ENCODE measurements around the gene ZNF280B. TPM values are rescaled to one million over a fixed set of nuclear protein-coding genes. Genes with fewer than 3 reads are reported as not detected.

Gene ZNF280B
- total and polyA plus RNA-seq, 2 of the 13 experiments (the other 11 are each of a cell fraction or from before 2014, with no cell fraction given), result 3.7 to 3.9 TPM

- no peaks in the 10 kb centered on the region for H3K79me2 ChIP-seq (ENCODE audit: insufficient read depth, low read length)
- H2AFZ ChIP-seq (ENCODE audit: low read length), result no peak overlapping the region
- peaks cover 0 to 13% of the 10 kb centered on the region in 2 experiments; a peak in 2 of 5 replicates for H3K27me3 ChIP-seq (ENCODE audit: control insufficient read depth in 1 of 2, insufficient read depth in 2 of 2, low read length in 2 of 2)
- H3K4me2 ChIP-seq (ENCODE audit: low read depth, low read length), result no peak overlapping the region
- DNase-seq (ENCODE audit: low spot score) (no peak), FAIRE-seq (no peak), ATAC-seq (no peak)
- H3K9ac ChIP-seq (ENCODE audit: insufficient read depth, low read depth, low read length), result no peak overlapping the region
- no peak for TF ChIP-seq SP140L (CRISPR knock-in tag; IDR thresholded peaks at IDR 0.05; ENCODE audit: borderline replicate concordance)
- no peak for TF ChIP-seq NKX3-1 (CRISPR knock-in tag; IDR thresholded peaks at IDR 0.05)
- TF ChIP-seq BCL3 (CRISPR knock-in tag; IDR thresholded peaks at IDR 0.05), result no peak
- TF ChIP-seq ZNF484 (CRISPR knock-in tag; IDR thresholded peaks at IDR 0.05; ENCODE audit: borderline replicate concordance, low read depth), result no peak
- no peak for TF ChIP-seq SATB2 (CRISPR knock-in tag; IDR thresholded peaks at IDR 0.05)
- no peak for TF ChIP-seq RFXAP (CRISPR knock-in tag; IDR thresholded peaks at IDR 0.05; ENCODE audit: borderline replicate concordance)
- TF ChIP-seq ZNF841 (CRISPR knock-in tag; IDR thresholded peaks at IDR 0.05; ENCODE audit: borderline replicate concordance), result no peak
- TF ChIP-seq ZNF33B (CRISPR knock-in tag; IDR thresholded peaks at IDR 0.05), result no peak
- no peak for TF ChIP-seq ZNF138 (CRISPR knock-in tag; IDR thresholded peaks at IDR 0.05; ENCODE audit: low read depth)
- no peak for TF ChIP-seq JUND (CRISPR knock-in tag; IDR thresholded peaks at IDR 0.05)
- no peak for TF ChIP-seq ELF1 (CRISPR knock-in tag; IDR thresholded peaks at IDR 0.05)
- no peak for TF ChIP-seq HNRNPLL (IDR thresholded peaks at IDR 0.05; ENCODE audit: low read depth, low read length, poor library complexity, severe bottlenecking)
- TF ChIP-seq MIXL1 (CRISPR knock-in tag; IDR thresholded peaks at IDR 0.05), result no peak
- no peak for TF ChIP-seq CEBPG (CRISPR knock-in tag; IDR thresholded peaks at IDR 0.05)
- TF ChIP-seq ZNF556 (CRISPR knock-in tag; IDR thresholded peaks at IDR 0.05; ENCODE audit: borderline replicate concordance), result no peak
- no peak for TF ChIP-seq NFATC3 (CRISPR knock-in tag; IDR thresholded peaks at IDR 0.05)
- no peak for TF ChIP-seq ZNF367 (CRISPR knock-in tag; IDR thresholded peaks at IDR 0.05; ENCODE audit: borderline replicate concordance)
- no peak for TF ChIP-seq TEAD2 (CRISPR knock-in tag; IDR thresholded peaks at IDR 0.05)
- no peak for TF ChIP-seq CENPBD1 (CRISPR knock-in tag; IDR thresholded peaks at IDR 0.05; ENCODE audit: borderline replicate concordance, low read depth)
- no peak for TF ChIP-seq TCF7L2 (IDR thresholded peaks at IDR 0.05; ENCODE audit: low read depth, low read length)
- CTCF ChIA-PET (ENCODE audit: low intra/inter-chr PET ratio, low total read pairs), result no interaction called here
- in situ Hi-C loops (cut with HindIII; ENCODE audit: extremely low pct_ligation_motif_present, low pct_unique_long_range_greater_than_20kb), result no loop called here
- no peak overlapping the region for H3K4me3 ChIP-seq (replicated peaks in 1 of 3; ENCODE audit: insufficient read depth in 1 of 3, low read depth in 2 of 3, low read length in 3 of 3)
- H3K36me3 ChIP-seq (replicated peaks in 1 of 2; ENCODE audit: control insufficient read depth in 1 of 2, insufficient read depth in 2 of 2, low read length in 2 of 2), result no peaks in the 10 kb centered on the region
- H4K20me1 ChIP-seq (ENCODE audit: insufficient read depth, low read length), result no peaks in the 10 kb centered on the region
- POLR2A ChIA-PET, result no interaction called here
- intact Hi-C loops (cut with micrococcal nuclease; ENCODE audit: unreplicated experiment), result no loop called here
- no peak overlapping the region for H3K27ac ChIP-seq (ENCODE audit: extremely low read length, insufficient read depth, low read length)
- H3K4me1 ChIP-seq (ENCODE audit: insufficient read depth, low read length), result no peaks in the 10 kb centered on the region
- BruUV-seq (replicated peaks), result no TSS peak
- H3K9me3 ChIP-seq (ENCODE audit: low read length), result no peaks in the 10 kb centered on the region
- WGBS (ENCODE audit: low lambda C conversion rate), result 0% methylated on average over 1 of the region's 3 CpGs
Measured at GRCh38 chr22:22547226-22547625, 38.7 kb upstream of the ZNF280B start.

Measured in HepG2 (cell line).